ENCODE data around the gene SPRR3.
"Not testable (repeated sequence)": the region's sequence is repeated elsewhere in the genome, so short reads cannot be mapped to it uniquely, and the experiment has no call there.

Gene SPRR3

GRCh38 chr1:153000294-153000693, 1.3 kb upstream of the SPRR3 start:
- in situ Hi-C loops (cut with MboI; ENCODE audit: low pct_unique_long_range_greater_than_20kb, low sequenced_read_pairs, unreplicated experiment): no loop called here
- TF ChIP-seq CTCF (IDR thresholded peaks at IDR 0.05; ENCODE audit: extremely low read depth, insufficient read depth, missing control alignments): no peak
- DNase-seq (ENCODE audit: low spot score): no peak

- in situ Hi-C loops (cut with MboI; ENCODE audit: low pct_unique_long_range_greater_than_20kb, low sequenced_read_pairs, unreplicated experiment); DNase-seq (ENCODE audit: low spot score): not testable (repeated sequence)
Measured at GRCh38 chr1:153011235-153011758, 9.7 kb downstream of the SPRR3 start.

GRCh38 chr1:153021829-153022228, 20.3 kb downstream of the SPRR3 start:
- in situ Hi-C loops (cut with MboI; ENCODE audit: low pct_unique_long_range_greater_than_20kb, low sequenced_read_pairs, unreplicated experiment); DNase-seq (ENCODE audit: low spot score): not testable (repeated sequence)

- DNase-seq (ENCODE audit: low spot score); in situ Hi-C loops (cut with MboI; ENCODE audit: low pct_unique_long_range_greater_than_20kb, low sequenced_read_pairs, unreplicated experiment): not testable (repeated sequence)
Measured at GRCh38 chr1:153022340-153022739, 20.8 kb downstream of the SPRR3 start.

GRCh38 chr1:153023109-153023508, 21.6 kb downstream of the SPRR3 start:
- no peak for TF ChIP-seq CTCF (IDR thresholded peaks at IDR 0.05; ENCODE audit: extremely low read depth, insufficient read depth, missing control alignments)
- no peak for DNase-seq (ENCODE audit: low spot score)
- in situ Hi-C loops (cut with MboI; ENCODE audit: low pct_unique_long_range_greater_than_20kb, low sequenced_read_pairs, unreplicated experiment): no loop called here

GRCh38 chr1:153024413-153024812, 22.9 kb downstream of the SPRR3 start:
- TF ChIP-seq CTCF (IDR thresholded peaks at IDR 0.05; ENCODE audit: extremely low read depth, insufficient read depth, missing control alignments): no peak
- no peak for DNase-seq (ENCODE audit: low spot score)
- in situ Hi-C loops (cut with MboI; ENCODE audit: low pct_unique_long_range_greater_than_20kb, low sequenced_read_pairs, unreplicated experiment): no loop called here

- no peak for TF ChIP-seq CTCF (IDR thresholded peaks at IDR 0.05; ENCODE audit: extremely low read depth, insufficient read depth, missing control alignments)
- in situ Hi-C loops (cut with MboI; ENCODE audit: low pct_unique_long_range_greater_than_20kb, low sequenced_read_pairs, unreplicated experiment): no loop called here
- no peak for DNase-seq (ENCODE audit: low spot score)
Measured at GRCh38 chr1:153025797-153026196, 24.2 kb downstream of the SPRR3 start.

- no peak for TF ChIP-seq CTCF (IDR thresholded peaks at IDR 0.05; ENCODE audit: extremely low read depth, insufficient read depth, missing control alignments)
- DNase-seq (ENCODE audit: low spot score): no peak
- in situ Hi-C loops (cut with MboI; ENCODE audit: low pct_unique_long_range_greater_than_20kb, low sequenced_read_pairs, unreplicated experiment): no loop called here
Measured at GRCh38 chr1:153028766-153029165, 27.2 kb downstream of the SPRR3 start.

Data from GM13977 (cell line).